Activated naive CD8-positive, alpha-beta T cell treated with anti-CD3 and anti-CD28 coated beads, Interleukin-2, amount 10 ng/mL, durations not matched to agents 7 days and 5 days (primary cell): Measurements from ENCODE around the gene SLMAP. TPM values are rescaled to one million over a fixed set of nuclear protein-coding genes. Genes with fewer than 3 reads are reported as not detected.

Experiments used
- ATAC-seq: fragments of 150-1000 bp; cut with Tn5 transposase; one replicate; pipeline ENCODE4 v1.10.0; 2021; ENCODE audit warnings: low read depth, moderate library complexity
- POLR2A ChIA-PET: fragments of 350-600 bp; sonication (Branson Sonifier 250); formaldehyde crosslinking; loops from one replicate; lab custom pipeline; 2021; ENCODE audit warnings: antibody characterized with exemption; lab: Charles Lee
- DNase-seq: peaks from one replicate; pipeline ENCODE4 v3.0.0; 2021
- H3K27ac Mint-ChIP-seq: one replicate; pipeline ENCODE4 v1.8.0; 2022; ENCODE audit warnings: mild to moderate bottlenecking, mixed read lengths
- H3K27me3 Mint-ChIP-seq: one replicate; pipeline ENCODE4 v1.8.0; 2022; ENCODE audit warnings: mild to moderate bottlenecking, moderate library complexity, mixed read lengths
- H3K36me3 Mint-ChIP-seq: one replicate; pipeline ENCODE4 v1.8.0; 2021; ENCODE audit warnings: mild to moderate bottlenecking, mixed read lengths
- H3K4me1 Mint-ChIP-seq: one replicate; pipeline ENCODE4 v1.8.0; 2021; ENCODE audit warnings: mixed read lengths
- H3K4me3 Mint-ChIP-seq: one replicate; pipeline ENCODE4 v1.8.0; 2022; ENCODE audit warnings: mild to moderate bottlenecking, moderate library complexity, mixed read lengths
- H3K9me3 Mint-ChIP-seq: one replicate; pipeline ENCODE4 v1.8.0; 2021; ENCODE audit warnings: mixed read lengths
- total RNA-seq, 2 experiments: library from RNA; stranded (reverse); gene quantifications; one replicate each; pipeline ENCODE4 v1.2.3, GENCODE V29; 2021

SLMAP gene
- total RNA-seq, 2 experiments from 2014 or later: 58.0 to 69.7 TPM

DNA sequence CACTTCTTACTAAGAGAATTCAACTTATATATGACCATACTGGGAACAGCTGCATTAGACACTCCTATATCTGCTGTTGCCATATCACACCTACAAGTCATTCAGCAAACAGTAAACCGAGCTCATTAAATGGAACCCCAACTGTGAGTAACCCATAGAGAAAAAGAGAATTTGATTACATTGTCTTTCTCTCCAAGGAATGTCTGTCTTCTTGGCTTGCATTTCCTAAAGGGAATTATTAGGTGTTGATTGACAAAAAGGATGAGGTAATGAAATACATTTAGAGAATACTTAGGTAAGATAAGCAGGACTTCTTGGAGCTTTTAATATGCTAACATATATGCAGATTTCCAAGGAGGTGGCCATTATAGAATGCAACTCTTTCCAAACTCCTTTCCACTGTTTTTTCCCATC is 76.8 kb downstream of the SLMAP start:
- no peak for ATAC-seq
- Mint-ChIP-seq H3K9me3 (no peaks in the 10 kb centered on the region), H3K4me1 (peaks cover 6% of the 10 kb centered on the region), H3K4me3 (no peak overlapping the region), H3K36me3 (peaks cover 12% of the 10 kb centered on the region), H3K27ac (no peak overlapping the region), H3K27me3 (no peaks in the 10 kb centered on the region)
- no peak for DNase-seq
- POLR2A ChIA-PET: no interaction called here

DNA sequence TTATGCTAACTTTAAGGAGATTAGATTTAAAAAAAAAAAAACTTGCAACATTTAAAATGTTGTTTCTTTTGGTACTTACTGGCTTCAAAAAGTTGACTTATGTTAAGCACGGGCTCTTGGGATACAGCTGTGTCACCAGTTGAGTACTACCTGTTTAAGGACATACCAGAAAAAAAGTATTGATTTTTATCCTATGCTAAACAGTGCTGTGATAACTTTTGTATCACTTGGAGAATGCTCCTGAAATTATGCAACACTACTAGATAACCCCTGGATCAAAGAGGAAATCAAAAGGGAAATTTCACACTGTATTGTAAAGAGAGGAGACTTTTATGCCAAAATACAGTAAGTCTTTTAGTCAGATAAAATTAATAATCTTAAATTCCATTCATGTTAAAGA is 77.7 kb downstream of the SLMAP start:
- no peak for ATAC-seq

DNA sequence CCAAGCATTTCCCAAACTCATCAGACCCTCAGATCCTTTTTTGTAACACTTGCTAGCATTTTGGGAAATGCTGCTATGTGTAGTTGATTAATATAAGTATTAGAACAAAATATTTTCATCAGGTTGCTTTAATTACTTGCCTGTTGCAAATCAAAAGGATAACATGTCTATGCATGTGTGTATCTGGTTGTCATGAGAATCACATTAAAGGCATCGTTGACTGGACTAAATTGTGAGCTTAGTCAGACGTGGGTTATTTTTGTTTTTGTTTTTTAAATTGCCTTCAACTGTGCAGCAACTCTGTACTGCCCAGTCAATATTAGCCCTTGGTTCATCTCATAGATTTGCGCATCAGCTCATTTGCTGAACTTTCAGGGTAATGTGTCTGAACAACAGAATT is 81.6 kb downstream of the SLMAP start:
- H3K36me3 Mint-ChIP-seq: peaks cover 4% of the 10 kb centered on the region
- peaks cover 9% of the 10 kb centered on the region for H3K4me1 Mint-ChIP-seq
- no peak overlapping the region for H3K27ac Mint-ChIP-seq
- no peak overlapping the region for H3K4me3 Mint-ChIP-seq
- ATAC-seq (no peak), DNase-seq (no peak)
- H3K9me3 Mint-ChIP-seq: no peaks in the 10 kb centered on the region
- no peaks in the 10 kb centered on the region for H3K27me3 Mint-ChIP-seq
- POLR2A ChIA-PET: no interaction called here

More for the DNA sequence above, 77.7 kb downstream of the SLMAP start:
- DNase-seq: no peak
- no peaks in the 10 kb centered on the region for H3K27me3 Mint-ChIP-seq
- peaks cover 12% of the 10 kb centered on the region for H3K36me3 Mint-ChIP-seq
- POLR2A ChIA-PET: no interaction called here
- H3K4me3 Mint-ChIP-seq: no peak overlapping the region
- H3K9me3 Mint-ChIP-seq: no peaks in the 10 kb centered on the region
- H3K27ac Mint-ChIP-seq: no peak overlapping the region
- peaks cover 4% of the 10 kb centered on the region for H3K4me1 Mint-ChIP-seq

DNA sequence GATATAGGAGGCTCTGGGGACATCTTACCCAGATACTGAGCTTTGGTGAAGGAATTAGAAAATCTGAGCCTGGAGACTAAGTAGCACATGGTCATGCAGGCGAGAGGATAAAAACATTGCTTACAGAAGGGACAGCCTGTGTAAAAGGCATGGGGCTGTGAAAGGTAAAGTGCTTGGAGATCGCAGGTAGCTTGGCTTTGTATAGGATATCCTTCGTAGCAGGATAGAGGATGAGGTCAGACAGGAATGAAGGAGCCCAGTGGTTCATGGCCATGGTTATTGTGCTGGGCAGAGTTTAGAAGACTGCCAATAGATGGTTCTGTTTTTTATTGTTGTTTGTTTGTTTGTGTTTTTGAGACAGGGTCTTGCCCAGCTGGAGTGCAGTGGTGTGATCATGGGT is 82.5 kb downstream of the SLMAP start:
- Mint-ChIP-seq H3K36me3 (peaks cover 1% of the 10 kb centered on the region), H3K9me3 (no peaks in the 10 kb centered on the region), H3K27ac (no peak overlapping the region), H3K27me3 (no peaks in the 10 kb centered on the region), H3K4me1 (peaks cover 9% of the 10 kb centered on the region), H3K4me3 (no peak overlapping the region)
- POLR2A ChIA-PET: no interaction called here
- DNase-seq (no peak), ATAC-seq (no peak)

DNA sequence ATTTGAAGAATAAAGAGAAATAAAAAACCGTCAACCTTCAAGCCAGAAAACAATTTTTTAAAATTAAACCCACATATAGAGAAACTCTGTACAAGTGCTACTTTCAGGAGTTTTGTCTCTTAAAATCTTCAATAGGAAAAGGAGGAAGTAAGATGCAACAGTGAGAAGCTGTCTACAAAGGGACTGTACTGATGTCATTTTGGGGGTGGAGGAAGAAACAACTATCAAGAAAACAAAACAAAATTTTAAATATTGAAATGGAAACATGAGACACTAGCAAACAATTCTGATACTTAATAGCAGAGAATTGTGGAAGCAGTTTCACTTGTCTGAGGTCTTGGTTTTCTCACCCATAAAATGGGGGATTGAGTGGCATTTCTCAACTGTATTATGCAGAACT is 84.4 kb downstream of the SLMAP start:
- no peaks in the 10 kb centered on the region for H3K9me3 Mint-ChIP-seq
- H3K27ac Mint-ChIP-seq: no peak overlapping the region
- ATAC-seq: no peak
- POLR2A ChIA-PET: no interaction called here
- H3K4me1 Mint-ChIP-seq: peaks cover 9% of the 10 kb centered on the region
- H3K36me3 Mint-ChIP-seq: peaks cover 3% of the 10 kb centered on the region
- no peak overlapping the region for H3K4me3 Mint-ChIP-seq
- no peaks in the 10 kb centered on the region for H3K27me3 Mint-ChIP-seq
- no peak for DNase-seq

DNA sequence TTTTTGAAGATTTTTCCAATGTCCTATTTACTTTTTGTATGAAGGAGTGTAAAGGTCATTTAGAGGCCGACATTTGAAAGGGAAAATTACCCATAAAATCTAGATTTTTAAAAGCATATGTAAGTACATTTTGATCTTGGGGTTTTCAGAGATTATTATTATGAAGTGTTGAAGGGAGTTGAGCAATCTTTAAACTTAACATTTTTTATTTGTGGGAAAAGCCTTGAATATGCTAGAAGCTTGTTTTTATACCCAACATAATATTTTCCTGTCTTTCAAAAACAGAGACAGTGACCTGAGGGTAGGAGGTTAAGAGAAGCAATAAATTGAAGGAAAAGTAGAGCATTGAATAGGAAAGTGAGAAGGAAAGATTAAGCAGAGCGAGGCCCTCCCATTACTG is 85.7 kb downstream of the SLMAP start:
- Mint-ChIP-seq H3K27ac (no peak overlapping the region), H3K27me3 (no peaks in the 10 kb centered on the region), H3K4me1 (peaks cover 9% of the 10 kb centered on the region), H3K9me3 (no peaks in the 10 kb centered on the region), H3K4me3 (no peak overlapping the region), H3K36me3 (peaks cover 3% of the 10 kb centered on the region)
- POLR2A ChIA-PET: no interaction called here
- DNase-seq: no peak
- ATAC-seq: no peak

DNA sequence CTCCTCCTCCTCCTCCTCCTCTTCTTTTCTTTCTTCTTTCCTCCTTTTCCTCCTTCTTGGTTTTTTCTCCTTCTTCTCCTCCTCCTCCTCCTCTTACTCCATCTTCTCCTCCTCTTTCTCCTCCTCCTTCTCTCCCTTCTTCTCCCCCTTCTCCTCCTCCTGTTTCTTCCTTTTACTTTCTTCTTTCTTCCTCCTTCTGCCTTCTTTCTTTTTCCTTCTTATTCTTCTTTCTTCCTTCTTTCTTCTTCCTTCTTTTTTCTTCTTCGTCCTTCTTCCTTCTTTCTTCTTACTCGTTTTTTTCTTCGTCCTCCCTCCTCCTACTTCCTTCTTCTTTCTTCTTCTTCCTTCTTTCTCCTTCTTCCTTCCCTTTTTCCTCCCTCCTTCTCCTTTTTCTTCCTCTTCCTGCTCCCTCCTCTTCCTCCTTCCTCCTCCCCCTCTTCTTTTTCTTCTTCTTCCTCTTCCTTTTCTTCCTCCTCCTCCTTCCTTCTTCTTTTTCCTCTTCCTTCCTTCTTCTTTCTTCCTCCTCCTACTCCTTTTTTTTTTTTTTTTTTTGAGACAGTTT is 92.1 kb downstream of the SLMAP start:
- no peak overlapping the region for H3K27ac Mint-ChIP-seq
- no peak overlapping the region for H3K4me3 Mint-ChIP-seq
- POLR2A ChIA-PET: no interaction called here

DNA sequence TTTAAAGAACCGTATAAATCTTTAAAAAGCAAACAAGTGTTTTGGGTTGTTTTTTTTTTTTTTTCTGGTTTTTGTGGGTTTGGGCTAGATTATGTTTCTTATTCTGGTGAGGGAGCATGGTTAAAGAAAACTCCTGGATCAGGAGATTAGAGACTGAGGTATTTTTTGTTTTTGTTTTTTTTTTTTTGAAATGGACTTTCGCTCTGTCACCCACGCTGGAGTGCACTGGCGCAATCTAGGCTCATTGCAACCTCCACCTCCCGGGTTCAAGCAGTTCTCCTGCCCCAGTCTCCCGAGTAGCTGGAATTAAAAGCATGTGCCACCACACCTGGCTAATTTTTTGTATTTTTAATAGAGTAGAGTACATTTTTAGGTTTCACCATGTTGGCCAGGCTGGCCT is 95.2 kb downstream of the SLMAP start:
- no peaks in the 10 kb centered on the region for H3K36me3 Mint-ChIP-seq
- no peaks in the 10 kb centered on the region for H3K9me3 Mint-ChIP-seq

More for the DNA sequence above, 92.1 kb downstream of the SLMAP start:
- ATAC-seq (no peak), DNase-seq (no peak)
- Mint-ChIP-seq H3K36me3 (peaks cover 2% of the 10 kb centered on the region), H3K27me3 (no peaks in the 10 kb centered on the region), H3K4me1 (no peaks in the 10 kb centered on the region), H3K9me3 (no peaks in the 10 kb centered on the region)

DNA sequence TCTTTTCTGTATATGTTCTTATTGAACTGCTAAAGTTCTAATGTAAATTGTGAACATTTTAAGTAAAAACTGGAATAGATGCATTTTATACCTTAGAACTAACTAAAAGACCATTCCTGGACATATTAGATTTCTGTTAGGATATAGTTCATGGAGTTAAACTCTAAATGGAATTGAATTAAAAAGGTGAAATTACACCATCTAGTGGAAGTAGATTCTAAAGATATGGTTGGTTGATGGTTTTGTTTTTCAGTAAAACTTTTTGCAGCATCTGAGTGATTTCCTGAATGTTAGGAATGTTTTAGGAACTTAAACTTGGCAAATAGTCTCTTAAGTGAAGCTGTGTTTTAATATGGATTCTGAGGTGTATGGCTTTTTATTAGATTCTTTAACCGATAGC is 96.8 kb downstream of the SLMAP start:
- Mint-ChIP-seq H3K9me3 (no peaks in the 10 kb centered on the region), H3K27ac (no peak overlapping the region), H3K4me3 (no peak overlapping the region), H3K36me3 (no peaks in the 10 kb centered on the region), H3K4me1 (no peaks in the 10 kb centered on the region), H3K27me3 (no peaks in the 10 kb centered on the region)
- POLR2A ChIA-PET: no interaction called here
- ATAC-seq (no peak), DNase-seq (no peak)

More for the DNA sequence above, 95.2 kb downstream of the SLMAP start:
- Mint-ChIP-seq H3K4me1 (no peaks in the 10 kb centered on the region), H3K4me3 (no peak overlapping the region), H3K27ac (no peak overlapping the region), H3K27me3 (no peaks in the 10 kb centered on the region)
- no peak for DNase-seq
- ATAC-seq: no peak
- POLR2A ChIA-PET: no interaction called here

DNA sequence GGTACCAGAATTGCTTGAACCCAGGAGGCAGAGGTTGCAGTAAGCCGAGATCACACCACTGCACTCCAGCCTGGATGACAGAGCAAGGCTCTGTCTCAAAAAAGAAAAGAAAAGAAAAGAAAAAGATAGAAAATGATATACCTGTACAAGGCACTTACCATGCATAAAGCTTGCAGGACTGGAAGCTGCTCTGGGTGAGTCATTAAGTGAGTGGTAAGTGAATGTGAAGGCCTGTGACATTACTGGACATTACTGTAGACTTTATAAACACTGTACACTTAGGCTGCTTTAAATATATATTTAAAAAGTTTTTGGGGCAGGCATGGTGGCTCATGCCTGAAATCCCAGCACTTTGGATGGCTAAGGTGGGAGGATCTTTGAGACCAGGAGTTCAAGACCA is 99.2 kb downstream of the SLMAP start:
- Mint-ChIP-seq H3K36me3 (peaks cover 5% of the 10 kb centered on the region), H3K4me1 (no peaks in the 10 kb centered on the region), H3K27me3 (no peaks in the 10 kb centered on the region), H3K27ac (no peak overlapping the region), H3K4me3 (no peak overlapping the region), H3K9me3 (no peaks in the 10 kb centered on the region)
- ATAC-seq (no peak), DNase-seq (no peak)
- POLR2A ChIA-PET: no interaction called here

DNA sequence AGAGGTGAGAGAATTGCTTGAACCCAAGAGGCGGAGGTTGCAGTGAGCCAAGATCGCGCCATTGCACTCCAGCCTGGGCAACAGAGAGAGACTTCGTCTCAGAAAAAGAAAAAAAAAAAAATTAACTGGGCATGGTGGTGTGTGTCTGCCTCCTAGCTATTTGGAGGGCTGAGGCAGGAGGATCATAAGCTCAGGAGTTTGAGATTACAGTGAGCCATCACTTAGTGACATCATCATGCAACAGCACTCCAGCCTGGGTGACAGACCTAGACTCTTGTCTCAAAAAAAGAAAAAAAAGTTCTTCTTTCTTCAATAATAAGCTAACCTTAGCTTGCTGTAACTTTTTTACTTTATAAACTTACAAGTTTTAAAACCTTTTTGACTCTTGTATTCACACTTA is 99.8 kb downstream of the SLMAP start:
- H3K36me3 Mint-ChIP-seq: peaks cover 7% of the 10 kb centered on the region
- H3K27ac Mint-ChIP-seq: no peak overlapping the region
- POLR2A ChIA-PET: no interaction called here
- H3K9me3 Mint-ChIP-seq: no peaks in the 10 kb centered on the region
- no peak for ATAC-seq
- DNase-seq: no peak
- no peak overlapping the region for H3K4me3 Mint-ChIP-seq
- H3K27me3 Mint-ChIP-seq: no peaks in the 10 kb centered on the region
- H3K4me1 Mint-ChIP-seq: no peaks in the 10 kb centered on the region

DNA sequence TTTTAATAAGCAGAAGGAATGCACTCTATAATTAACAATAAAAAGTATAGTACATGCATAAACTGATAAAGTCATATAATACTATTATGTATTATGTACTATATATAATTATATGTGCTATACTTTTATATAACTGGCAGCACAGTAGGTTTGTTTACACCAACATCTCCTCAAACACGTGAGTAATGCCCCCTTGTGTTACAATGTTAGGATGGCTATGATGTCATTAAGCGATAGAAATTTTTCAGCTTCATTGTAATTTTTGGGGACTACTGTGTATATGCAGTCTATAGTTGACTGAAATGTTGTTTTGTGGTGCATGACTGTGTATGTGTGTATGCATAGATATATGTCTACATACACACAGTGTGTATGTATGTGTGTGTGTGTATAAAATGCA is 100.6 kb downstream of the SLMAP start:
- POLR2A ChIA-PET: no interaction called here
- ATAC-seq (no peak), DNase-seq (no peak)
- no peaks in the 10 kb centered on the region for H3K9me3 Mint-ChIP-seq
- no peak overlapping the region for H3K27ac Mint-ChIP-seq
- no peak overlapping the region for H3K4me3 Mint-ChIP-seq
- H3K36me3 Mint-ChIP-seq: peaks cover 8% of the 10 kb centered on the region
- H3K4me1 Mint-ChIP-seq: no peaks in the 10 kb centered on the region
- no peaks in the 10 kb centered on the region for H3K27me3 Mint-ChIP-seq

DNA sequence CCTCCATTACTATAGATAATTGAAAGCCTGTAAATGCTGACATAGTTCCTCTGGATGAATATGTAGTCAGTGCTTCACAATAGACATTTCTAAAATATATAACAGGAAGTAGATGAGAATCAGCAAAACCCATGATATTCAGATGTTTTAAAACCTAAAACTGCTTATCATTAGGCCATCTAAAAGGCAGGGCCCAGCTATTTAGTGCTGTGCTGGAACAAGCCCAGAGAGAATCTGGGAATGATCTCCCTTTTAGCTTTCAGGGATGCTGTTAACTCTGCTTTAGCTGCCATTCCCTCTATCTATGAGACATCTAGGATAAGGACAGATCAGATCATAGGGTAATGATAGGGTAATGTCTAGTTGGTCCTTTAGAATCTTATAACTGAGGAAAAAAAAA is 106.8 kb downstream of the SLMAP start:
- no peak overlapping the region for H3K27ac Mint-ChIP-seq
- peaks cover 17% of the 10 kb centered on the region for H3K36me3 Mint-ChIP-seq
- no peak for DNase-seq
- H3K4me1 Mint-ChIP-seq: peaks cover 1% of the 10 kb centered on the region
- H3K4me3 Mint-ChIP-seq: no peak overlapping the region
- no peak for ATAC-seq
- no peaks in the 10 kb centered on the region for H3K9me3 Mint-ChIP-seq
- POLR2A ChIA-PET: no interaction called here
- H3K27me3 Mint-ChIP-seq: no peaks in the 10 kb centered on the region

DNA sequence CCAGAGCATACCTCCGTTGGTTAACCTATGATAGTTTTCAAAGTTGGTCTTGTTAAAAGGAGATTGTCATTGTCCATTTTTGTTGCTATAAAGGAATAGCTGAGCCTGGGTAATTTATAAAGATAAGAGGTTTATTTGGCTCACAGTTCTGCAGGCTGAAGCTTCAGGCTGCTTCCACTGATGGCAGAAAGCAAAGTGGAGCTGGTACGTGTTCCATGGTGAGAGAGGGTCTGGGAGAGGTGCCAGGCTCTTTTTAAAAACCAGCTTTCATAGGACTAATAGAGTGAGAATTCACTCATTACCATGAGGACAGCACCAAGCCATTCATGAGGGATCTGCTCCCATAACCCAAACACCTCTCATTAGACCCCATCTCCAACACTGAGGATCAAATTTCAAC is 107.3 kb downstream of the SLMAP start:
- H3K27ac Mint-ChIP-seq: no peak overlapping the region
- no peak for DNase-seq
- no peaks in the 10 kb centered on the region for H3K9me3 Mint-ChIP-seq
- POLR2A ChIA-PET: no interaction called here
- H3K4me1 Mint-ChIP-seq: peaks cover 1% of the 10 kb centered on the region
- ATAC-seq: no peak
- H3K36me3 Mint-ChIP-seq: peaks cover 16% of the 10 kb centered on the region
- H3K4me3 Mint-ChIP-seq: no peak overlapping the region
- H3K27me3 Mint-ChIP-seq: no peaks in the 10 kb centered on the region

DNA sequence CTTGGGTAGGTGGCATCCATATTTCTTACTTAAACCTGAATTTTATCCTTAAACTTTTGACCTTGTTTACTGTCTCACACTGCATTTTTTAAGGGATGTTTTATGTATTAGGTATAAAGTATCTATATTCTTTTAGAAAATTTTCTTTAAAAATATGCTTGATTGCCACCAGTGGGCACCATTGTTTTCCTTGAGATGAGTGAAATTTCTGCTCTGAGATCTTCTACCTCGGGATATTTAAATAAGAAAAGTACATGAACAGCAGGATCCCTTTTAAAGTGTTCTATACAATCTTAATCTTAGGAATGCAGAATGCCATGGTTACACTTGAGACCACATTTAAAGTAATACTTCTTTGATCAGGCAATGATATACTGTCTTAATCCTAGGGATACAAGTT is 108.7 kb downstream of the SLMAP start:
- DNase-seq (no peak), ATAC-seq (no peak)
- Mint-ChIP-seq H3K27me3 (no peaks in the 10 kb centered on the region), H3K4me1 (peaks cover 1% of the 10 kb centered on the region), H3K27ac (no peak overlapping the region), H3K9me3 (no peaks in the 10 kb centered on the region), H3K36me3 (peaks cover 14% of the 10 kb centered on the region), H3K4me3 (no peak overlapping the region)
- POLR2A ChIA-PET: no interaction called here
